Iris pigment epithelial cell (primary cell): ENCODE data around the gene SIPA1L2.
A peak's percentile ranks its signal among the peaks of the same experiment; 100 is the strongest.

Experiments used
- DNase-seq: peaks from one replicate; pipeline ENCODE4 v3.0.0-alpha.2; 2011; ENCODE audit warnings: low read depth

SIPA1L2 gene, protein sequence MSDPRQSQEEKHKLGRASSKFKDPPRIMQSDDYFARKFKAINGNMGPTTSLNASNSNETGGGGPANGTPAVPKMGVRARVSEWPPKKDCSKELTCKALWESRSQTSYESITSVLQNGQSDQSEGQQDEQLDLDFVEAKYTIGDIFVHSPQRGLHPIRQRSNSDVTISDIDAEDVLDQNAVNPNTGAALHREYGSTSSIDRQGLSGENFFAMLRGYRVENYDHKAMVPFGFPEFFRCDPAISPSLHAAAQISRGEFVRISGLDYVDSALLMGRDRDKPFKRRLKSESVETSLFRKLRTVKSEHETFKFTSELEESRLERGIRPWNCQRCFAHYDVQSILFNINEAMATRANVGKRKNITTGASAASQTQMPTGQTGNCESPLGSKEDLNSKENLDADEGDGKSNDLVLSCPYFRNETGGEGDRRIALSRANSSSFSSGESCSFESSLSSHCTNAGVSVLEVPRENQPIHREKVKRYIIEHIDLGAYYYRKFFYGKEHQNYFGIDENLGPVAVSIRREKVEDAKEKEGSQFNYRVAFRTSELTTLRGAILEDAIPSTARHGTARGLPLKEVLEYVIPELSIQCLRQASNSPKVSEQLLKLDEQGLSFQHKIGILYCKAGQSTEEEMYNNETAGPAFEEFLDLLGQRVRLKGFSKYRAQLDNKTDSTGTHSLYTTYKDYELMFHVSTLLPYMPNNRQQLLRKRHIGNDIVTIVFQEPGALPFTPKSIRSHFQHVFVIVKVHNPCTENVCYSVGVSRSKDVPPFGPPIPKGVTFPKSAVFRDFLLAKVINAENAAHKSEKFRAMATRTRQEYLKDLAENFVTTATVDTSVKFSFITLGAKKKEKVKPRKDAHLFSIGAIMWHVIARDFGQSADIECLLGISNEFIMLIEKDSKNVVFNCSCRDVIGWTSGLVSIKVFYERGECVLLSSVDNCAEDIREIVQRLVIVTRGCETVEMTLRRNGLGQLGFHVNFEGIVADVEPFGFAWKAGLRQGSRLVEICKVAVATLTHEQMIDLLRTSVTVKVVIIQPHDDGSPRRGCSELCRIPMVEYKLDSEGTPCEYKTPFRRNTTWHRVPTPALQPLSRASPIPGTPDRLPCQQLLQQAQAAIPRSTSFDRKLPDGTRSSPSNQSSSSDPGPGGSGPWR (N-terminal part only)

GRCh38 chr1:232630047-232630893 is at the start of gene SIPA1L2:
TSS of gene SIPA1L2 (minus strand) at chr1:232630133. CDS start at chr1:232515339, 114,794 bp downstream.
- DNase-seq = peak; percentile 84

DNA sequence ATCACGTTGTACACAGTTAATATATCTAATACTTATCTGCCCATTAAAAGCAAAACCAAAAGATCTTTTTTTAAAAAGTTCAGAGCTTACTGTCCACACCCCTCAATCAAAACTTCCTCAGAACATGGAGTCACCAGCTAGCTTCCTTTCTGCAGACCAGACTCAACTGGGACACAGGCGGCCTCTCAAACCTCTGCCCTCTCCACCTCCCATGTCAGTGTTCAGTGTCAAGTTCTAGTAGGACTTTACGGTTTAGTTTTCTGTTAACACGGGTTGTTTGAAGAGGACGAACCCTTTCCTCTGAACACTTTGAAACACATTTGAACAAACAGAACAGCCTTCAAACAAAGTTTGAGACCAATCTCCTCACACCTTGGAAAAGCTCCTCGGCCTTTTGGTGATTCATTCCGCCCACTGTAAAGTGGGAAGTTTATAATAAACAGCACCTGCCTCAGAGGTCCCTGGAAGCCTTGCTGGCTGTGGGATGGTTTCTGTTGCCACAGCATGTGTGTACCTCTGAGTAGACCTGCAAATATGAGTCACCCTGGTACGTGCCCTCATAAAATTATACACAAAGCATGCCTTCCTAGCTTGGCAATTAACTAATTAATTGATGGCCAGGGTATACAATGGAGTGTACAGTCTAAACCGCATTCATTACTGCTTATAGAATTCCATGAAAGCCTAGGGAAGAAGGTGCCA is 48.4 kb upstream of the SIPA1L2 start:
- DNase-seq = no peak

- no peak for DNase-seq
Measured at GRCh38 chr1:232676307-232676706, 46.4 kb upstream of the SIPA1L2 start.

- no peak for DNase-seq
Measured at GRCh38 chr1:232675898-232676297, 46.0 kb upstream of the SIPA1L2 start.

GRCh38 chr1:232675260-232675659 is 45.3 kb upstream of the SIPA1L2 start:
- no peak for DNase-seq

DNA sequence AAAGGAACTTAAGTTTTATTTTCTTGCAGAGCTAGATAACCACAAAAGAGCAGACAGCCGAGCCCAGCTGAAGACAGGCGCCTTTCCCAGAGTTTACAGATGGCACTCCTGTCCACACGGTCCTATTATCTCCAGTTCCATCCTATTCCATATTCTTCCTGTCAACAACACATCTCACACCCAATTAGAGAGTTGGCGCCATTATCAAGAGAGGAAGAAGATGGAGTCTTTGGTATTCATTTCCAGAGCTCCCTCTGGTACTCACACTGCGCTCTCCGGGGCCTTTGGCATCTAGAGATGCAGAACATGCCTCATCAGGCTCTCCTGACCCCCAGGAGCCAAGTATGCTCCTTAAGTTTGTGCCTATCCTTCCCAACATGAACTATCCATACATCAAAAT is 43.3 kb upstream of the SIPA1L2 start:
- no peak for DNase-seq

- DNase-seq = peak; percentile 83
Measured at GRCh38 chr1:232669981-232670747, 40.2 kb upstream of the SIPA1L2 start.

- no peak for DNase-seq
Measured at GRCh38 chr1:232667778-232668165, 37.8 kb upstream of the SIPA1L2 start.

DNA sequence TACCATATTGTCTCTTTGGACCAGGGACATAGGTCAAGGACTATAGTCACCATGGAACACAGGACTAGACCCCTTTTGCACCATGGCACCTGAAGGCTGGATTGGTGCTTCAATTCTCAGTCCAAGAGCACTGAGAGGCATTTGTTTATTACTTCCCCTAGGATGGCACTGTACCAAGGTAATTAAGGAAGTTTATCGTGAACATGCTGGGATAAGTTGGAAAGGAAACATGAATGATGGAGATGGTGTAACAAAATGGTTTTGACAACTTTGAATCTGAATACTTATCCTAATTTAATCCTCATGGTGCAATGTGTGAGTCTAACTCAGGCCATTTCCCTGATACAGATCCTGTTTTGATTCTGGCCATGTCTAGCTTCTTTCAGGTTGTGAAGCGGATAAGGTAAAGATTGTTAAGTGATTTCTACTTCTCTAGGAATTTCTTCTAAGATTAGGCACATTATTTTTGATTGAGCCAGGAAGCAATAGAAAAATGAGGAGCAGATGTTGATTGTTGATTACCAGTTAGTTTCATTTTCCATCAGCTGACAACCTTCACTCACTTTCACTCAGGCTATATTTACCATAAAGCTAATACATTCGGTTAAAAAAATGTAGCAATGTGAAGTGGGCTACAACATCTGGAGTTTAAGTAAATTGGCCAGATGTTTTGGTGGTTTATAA is 37.3 kb upstream of the SIPA1L2 start:
- DNase-seq = no peak

DNA sequence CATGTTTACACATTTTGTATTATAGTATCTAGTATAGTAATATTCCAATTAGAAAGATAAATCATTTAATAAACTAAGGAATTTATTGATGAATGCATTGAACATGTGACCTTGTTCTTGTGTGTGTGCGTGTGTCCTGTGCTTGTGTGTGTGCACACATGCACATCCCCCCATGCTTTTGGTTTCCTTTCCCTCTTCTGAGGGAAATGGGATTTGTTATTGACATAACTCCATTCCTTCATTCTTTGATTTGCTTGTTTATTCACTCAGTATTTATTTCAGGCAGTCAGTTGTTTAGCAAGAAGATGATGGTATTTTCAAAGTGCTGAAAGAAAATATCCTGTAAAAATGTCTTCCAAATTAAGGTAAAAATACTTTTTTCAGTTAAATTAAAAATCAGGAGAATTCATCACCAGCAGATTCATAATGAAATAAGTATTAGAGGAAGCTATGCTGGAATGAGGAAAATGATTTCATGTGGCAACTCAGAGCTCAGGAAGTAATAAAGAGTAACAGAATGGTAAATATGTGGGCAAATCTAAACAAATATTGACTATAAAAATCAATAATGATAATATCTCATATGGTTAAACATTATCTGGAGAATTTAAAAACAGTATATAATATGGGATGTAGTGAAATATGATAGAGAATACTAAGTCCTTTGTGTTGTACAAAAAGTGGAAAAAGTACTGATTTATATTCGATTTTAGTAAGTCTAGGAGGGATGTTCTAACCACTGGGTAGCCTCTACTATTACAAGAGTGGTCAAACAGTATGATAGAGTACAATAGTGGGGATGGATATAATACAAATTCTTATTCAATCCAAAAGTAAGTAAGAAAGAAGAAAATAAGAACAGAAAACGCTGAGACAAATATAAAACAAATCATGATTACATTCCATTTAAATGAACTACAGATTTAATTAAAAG is 35.2 kb upstream of the SIPA1L2 start:
- DNase-seq = no peak

GRCh38 chr1:232662910-232663309 is 33.0 kb upstream of the SIPA1L2 start:
- no peak for DNase-seq

- DNase-seq = no peak
Measured at GRCh38 chr1:232658386-232658785, 28.5 kb upstream of the SIPA1L2 start.

DNA sequence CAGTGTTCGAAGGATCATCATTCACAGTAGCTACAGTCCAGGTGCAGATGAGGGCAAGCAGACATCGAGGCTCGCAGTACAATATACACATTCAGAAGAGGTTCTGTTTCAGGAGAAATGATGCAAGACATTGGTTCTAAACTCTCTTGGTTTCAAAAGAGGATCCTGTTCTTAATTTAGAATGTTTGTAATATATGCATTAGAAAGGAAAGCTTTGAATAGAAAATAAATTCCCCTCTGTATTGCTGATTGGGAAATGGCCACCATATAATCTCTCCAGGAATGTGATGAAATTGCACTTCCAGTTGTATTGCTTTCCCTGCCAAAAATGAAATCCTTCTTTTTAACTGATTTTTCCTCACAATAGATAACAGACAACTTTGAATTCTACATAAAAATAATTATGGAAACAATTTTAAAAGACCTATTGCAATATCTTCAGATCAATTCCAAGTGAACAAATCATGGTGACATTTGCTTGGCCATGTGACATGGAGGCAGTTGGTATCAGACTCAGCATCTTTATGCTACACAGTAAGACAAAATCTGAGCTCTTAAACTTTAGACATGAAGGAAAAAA is 27.6 kb upstream of the SIPA1L2 start:
- DNase-seq = no peak

DNA sequence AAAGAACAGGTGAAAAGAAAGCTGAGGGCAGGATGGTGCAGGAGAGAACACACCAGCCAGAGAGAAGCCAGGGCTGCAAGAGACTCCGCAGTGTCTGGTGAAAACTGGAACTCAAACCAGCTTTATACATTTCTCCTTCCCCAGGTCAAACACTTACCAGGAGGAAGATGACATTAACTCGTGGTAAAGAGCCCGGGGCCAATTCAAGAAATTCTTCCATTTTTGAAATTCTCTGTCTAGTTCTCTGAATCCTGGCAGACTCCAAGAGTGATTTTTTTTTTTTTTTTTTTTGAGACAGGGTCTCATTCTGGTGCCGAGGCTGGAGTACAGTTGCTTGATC is 25.8 kb upstream of the SIPA1L2 start:
- DNase-seq = no peak

DNA sequence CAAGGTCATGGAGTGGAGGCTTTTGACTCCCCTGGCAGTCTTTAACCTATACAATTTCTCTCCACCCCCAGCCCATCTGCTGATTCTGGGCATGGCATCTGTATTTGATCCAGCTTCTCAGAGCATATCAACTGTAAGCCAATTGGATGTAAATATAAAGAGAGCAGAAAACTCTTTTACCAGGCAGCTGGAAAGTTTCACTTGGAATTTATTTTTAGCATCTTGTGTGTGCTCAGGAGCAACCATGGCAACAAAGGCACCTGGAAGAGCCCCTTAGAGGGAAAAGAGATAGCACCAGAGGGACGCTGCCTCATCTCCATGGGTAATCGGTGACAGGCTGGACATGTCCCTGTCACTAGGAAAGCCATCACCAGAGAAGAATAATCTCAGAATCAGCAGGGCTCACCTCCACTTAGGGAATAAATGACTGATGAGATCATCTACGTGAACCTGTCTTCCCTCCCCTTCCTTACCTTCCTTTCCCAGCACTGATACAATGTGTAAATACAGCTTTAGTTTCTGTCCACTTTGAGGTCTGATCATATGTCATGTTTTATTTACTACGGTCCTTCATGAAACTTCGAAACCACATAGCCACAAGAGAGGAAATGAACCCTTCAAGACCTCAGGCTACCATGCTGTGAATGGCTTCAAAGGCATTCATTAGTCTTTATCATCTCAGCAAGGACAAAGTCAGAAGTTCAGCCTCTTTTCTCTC is 25.3 kb upstream of the SIPA1L2 start:
- DNase-seq = peak; percentile 18

DNA sequence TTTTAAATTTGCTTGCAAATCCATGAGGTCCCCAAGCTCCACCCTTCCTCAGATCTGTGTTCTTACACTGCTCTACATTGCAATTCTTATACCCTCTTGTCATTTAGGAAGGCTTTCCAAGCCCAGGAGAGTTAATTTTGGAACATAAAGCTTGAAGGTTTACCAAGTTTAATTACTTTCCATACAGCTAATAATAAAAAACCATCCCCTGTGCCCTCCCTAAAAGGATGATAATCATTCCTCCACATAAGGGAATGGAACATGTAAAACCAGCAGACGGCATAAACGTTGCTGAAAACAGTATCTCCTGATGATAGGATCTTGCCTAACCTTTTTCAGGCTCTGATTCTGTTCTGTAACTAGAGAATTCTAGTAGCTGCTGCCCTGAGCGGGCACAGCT is 23.9 kb upstream of the SIPA1L2 start:
- DNase-seq = no peak

DNA sequence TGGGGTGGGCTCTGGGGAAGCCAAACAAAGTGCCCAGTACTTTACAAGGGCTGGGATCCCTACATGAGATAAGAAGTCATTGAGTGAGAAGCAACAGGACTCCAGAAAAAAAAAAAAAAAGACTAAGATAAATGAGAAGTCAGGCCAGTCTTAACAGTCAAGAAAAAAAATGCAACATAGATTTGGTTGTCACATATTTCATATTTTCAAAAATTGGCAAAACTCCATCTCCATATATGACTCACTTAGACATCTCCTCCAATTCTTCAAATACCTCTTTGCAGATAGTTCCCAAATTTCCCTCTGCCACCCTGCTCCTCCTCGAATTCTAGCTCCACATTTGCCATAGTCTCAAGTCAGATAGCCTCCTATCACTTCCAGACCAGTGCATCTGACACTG is 20.9 kb upstream of the SIPA1L2 start:
- DNase-seq = no peak

GRCh38 chr1:232650418-232650817 is 20.5 kb upstream of the SIPA1L2 start:
- DNase-seq = no peak
